OCI-LY3 (cell line): ENCODE data around the gene ISX.

ENCODE experiments used
- H2AFZ ChIP-seq: fragments of 200-600, 300-600 bp; shearing (Covaris generic); 2 replicates; pipeline ENCODE4 v1.6.0; 2014; ENCODE audit warnings: antibody characterized with exemption, low read depth, low read length
- H3K27ac ChIP-seq: fragments of 200-600, 300-600 bp; sonication (generic); 2 replicates; pipeline ENCODE4 v1.5.1; 2014; ENCODE audit warnings: mild to moderate bottlenecking, low read length, moderate library complexity, mixed read lengths
- H3K27me3 ChIP-seq: fragments of 200-600, 300-600 bp; sonication (generic); 2 replicates; pipeline ENCODE4 v1.6.1; 2014; ENCODE audit warnings: low read depth, low read length, mixed read lengths
- H3K36me3 ChIP-seq: fragments of 200-600, 300-600 bp; sonication (generic); replicated peaks from 2 replicates; pipeline ENCODE3; 2014; ENCODE audit warnings: low read depth, low read length, mixed read lengths
- H3K4me1 ChIP-seq: fragments of 300-600, 200-600 bp; sonication (generic); 2 replicates; pipeline ENCODE4 v1.6.1; 2014; ENCODE audit warnings: low read length, mixed read lengths
- H3K4me2 ChIP-seq: fragments of 200-600, 300-600 bp; sonication (generic); 2 replicates; pipeline ENCODE4 v1.6.1; 2014; ENCODE audit warnings: low read length, mixed read lengths
- H3K4me3 ChIP-seq: fragments of 300-600, 200-600 bp; sonication (generic); 2 replicates; pipeline ENCODE4 v1.5.1; 2014; ENCODE audit warnings: antibody characterized with exemption, mild to moderate bottlenecking, low read length, moderate library complexity
- H3K79me2 ChIP-seq: fragments of 300-600, 200-600 bp; shearing (Covaris generic); 2 replicates; pipeline ENCODE4 v1.6.1; 2014; ENCODE audit warnings: mild to moderate bottlenecking, low read length, mixed read lengths
- H3K9ac ChIP-seq: fragments of 300-600, 200-600 bp; shearing (Covaris generic); 2 replicates; pipeline ENCODE4 v1.6.0; 2014; ENCODE audit warnings: mild to moderate bottlenecking, low read length, moderate library complexity
- H3K9me3 ChIP-seq: fragments of 200-600, 300-600 bp; shearing (Covaris generic); 2 replicates; pipeline ENCODE4 v1.6.1; 2014; ENCODE audit warnings: low read length, mixed read lengths; ENCODE audit not compliant: insufficient read depth
- H4K20me1 ChIP-seq: fragments of 200-600, 300-600 bp; sonication (generic); 2 replicates; pipeline ENCODE4 v1.6.1; 2016; ENCODE audit warnings: low read length, mixed read lengths; ENCODE audit not compliant: insufficient read depth
- EZH2phosphoT487 ChIP-seq: fragments of 200-600 bp; shearing (Covaris generic); IDR thresholded peaks from 2 replicates; pipeline ENCODE4 v1.6.1; 2018; ENCODE audit warnings: antibody characterized with exemption, mixed run types, low read depth
- TF ChIP-seq, protein P1 (sequence below): fragments of 200-600, 300-600 bp; sonication (generic); IDR thresholded peaks from 2 replicates; pipeline ENCODE4 v1.5.1; 2014; ENCODE audit warnings: antibody characterized with exemption, low read length, low read depth

The ISX gene

DNA sequence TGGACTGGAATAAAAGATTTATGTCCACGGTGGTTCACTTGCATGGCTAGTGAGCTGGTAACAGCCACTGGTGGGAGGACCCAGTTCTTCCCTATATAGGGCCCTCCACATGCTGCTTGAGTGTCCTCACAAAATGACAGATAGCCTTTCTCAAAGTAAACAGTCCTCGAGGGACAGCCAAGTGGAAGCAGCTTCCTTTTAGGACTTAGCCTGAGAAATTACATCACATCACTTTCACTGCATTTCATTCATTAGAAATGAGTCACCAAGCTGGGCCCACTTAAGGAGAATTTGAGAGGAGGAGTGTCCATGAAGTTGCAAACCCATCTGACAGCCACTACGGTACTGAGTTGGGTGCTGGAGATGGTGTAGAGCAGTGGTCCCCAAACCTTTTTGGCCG is 7.0 kb downstream of the ISX start:
- H4K20me1 ChIP-seq = no peaks in the 10 kb centered on the region
- H3K9ac ChIP-seq = no peak overlapping the region
- no peak for TF ChIP-seq EZH2phosphoT487
- TF ChIP-seq, protein P1, sequence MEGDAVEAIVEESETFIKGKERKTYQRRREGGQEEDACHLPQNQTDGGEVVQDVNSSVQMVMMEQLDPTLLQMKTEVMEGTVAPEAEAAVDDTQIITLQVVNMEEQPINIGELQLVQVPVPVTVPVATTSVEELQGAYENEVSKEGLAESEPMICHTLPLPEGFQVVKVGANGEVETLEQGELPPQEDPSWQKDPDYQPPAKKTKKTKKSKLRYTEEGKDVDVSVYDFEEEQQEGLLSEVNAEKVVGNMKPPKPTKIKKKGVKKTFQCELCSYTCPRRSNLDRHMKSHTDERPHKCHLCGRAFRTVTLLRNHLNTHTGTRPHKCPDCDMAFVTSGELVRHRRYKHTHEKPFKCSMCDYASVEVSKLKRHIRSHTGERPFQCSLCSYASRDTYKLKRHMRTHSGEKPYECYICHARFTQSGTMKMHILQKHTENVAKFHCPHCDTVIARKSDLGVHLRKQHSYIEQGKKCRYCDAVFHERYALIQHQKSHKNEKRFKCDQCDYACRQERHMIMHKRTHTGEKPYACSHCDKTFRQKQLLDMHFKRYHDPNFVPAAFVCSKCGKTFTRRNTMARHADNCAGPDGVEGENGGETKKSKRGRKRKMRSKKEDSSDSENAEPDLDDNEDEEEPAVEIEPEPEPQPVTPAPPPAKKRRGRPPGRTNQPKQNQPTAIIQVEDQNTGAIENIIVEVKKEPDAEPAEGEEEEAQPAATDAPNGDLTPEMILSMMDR = no peak
- H3K9me3 ChIP-seq = no peaks in the 10 kb centered on the region
- H3K79me2 ChIP-seq = no peaks in the 10 kb centered on the region
- H3K36me3 ChIP-seq = no peaks in the 10 kb centered on the region
- H3K4me2 ChIP-seq = no peak overlapping the region
- H3K27ac ChIP-seq = no peak overlapping the region
- no peaks in the 10 kb centered on the region for H3K4me1 ChIP-seq
- H3K4me3 ChIP-seq = no peak overlapping the region
- H3K27me3 ChIP-seq = no peaks in the 10 kb centered on the region
- no peak overlapping the region for H2AFZ ChIP-seq

DNA sequence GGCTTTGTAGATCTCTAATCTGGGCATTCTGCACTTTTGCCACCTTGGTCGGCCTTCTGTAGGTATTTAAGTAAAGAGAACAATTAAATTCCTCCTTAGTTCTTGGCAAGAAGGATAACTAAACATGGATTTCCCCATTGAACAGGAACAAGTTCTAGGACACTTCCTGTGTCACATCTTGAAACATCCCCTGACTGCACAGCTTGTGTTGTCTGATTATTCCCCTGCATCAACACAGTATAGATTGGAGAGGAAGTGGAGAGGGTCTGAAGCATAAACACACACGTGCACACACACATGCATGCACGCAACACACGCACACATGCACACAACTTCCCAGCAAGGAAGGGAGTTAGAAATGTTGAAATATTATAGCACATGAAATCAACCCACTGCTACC is 8.6 kb downstream of the ISX start:
- Histone ChIP-seq H3K36me3 (no peaks in the 10 kb centered on the region), H3K9ac (no peak overlapping the region), H3K27me3 (no peaks in the 10 kb centered on the region), H3K79me2 (no peaks in the 10 kb centered on the region), H3K27ac (no peak overlapping the region), H2AFZ (no peak overlapping the region), H3K4me3 (no peak overlapping the region), H4K20me1 (no peaks in the 10 kb centered on the region), H3K4me2 (no peak overlapping the region), H3K9me3 (no peaks in the 10 kb centered on the region), H3K4me1 (no peaks in the 10 kb centered on the region)
- no peak for TF ChIP-seq EZH2phosphoT487

DNA sequence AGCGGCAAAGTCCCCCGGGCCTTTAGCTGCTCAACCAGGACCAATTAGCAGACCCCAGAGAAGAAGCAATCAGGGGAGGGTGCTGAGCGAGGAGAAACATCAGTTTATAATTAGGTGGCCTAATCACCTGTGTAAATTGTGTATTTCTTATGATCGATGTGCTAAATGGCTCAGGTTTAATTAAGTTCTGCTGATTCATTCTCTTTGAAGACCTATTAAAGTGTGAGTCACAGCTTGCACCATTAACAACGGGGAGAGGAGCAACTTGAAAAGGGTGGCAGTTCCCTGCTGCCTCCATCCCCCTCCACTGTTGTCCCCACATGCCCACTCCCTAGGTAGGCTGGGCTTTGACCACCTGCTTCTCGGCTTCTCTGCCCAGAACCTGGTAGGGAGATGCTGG is 10.7 kb downstream of the ISX start:
- TF ChIP-seq EZH2phosphoT487 = no peak
- TF ChIP-seq, protein P1 = no peak
- H3K79me2 ChIP-seq = no peaks in the 10 kb centered on the region
- H3K4me1 ChIP-seq = no peaks in the 10 kb centered on the region
- no peak overlapping the region for H3K27ac ChIP-seq
- H3K4me3 ChIP-seq = no peak overlapping the region
- no peaks in the 10 kb centered on the region for H4K20me1 ChIP-seq
- no peak overlapping the region for H3K4me2 ChIP-seq
- H3K36me3 ChIP-seq = no peaks in the 10 kb centered on the region
- H3K27me3 ChIP-seq = no peaks in the 10 kb centered on the region
- no peak overlapping the region for H2AFZ ChIP-seq
- H3K9ac ChIP-seq = no peak overlapping the region
- no peaks in the 10 kb centered on the region for H3K9me3 ChIP-seq

DNA sequence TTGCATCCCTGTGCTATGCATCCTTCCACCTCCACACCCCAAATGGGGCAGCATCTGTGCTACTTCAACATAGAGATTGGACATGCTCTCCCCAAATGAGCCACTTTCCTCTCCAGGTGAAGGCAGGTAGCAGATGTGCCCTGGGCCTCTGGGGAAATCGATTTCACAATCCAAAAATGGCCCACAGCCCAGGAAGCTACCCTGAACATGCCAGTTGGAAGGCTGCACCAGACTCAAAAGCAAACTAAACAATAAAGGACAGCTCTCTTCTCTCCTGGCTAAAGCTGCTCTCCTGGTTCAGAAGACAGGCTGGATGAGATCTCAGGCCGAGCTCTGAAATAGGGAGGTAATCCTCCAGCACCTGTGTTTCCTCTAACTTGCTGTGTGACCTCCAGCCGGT is 19.7 kb downstream of the ISX start:
- no peak for TF ChIP-seq EZH2phosphoT487
- TF ChIP-seq, protein P1 = no peak
- no peaks in the 10 kb centered on the region for H3K9me3 ChIP-seq
- H3K9ac ChIP-seq = no peak overlapping the region
- H3K27ac ChIP-seq = no peak overlapping the region
- H4K20me1 ChIP-seq = no peaks in the 10 kb centered on the region
- H3K4me3 ChIP-seq = no peak overlapping the region
- peaks cover 5% of the 10 kb centered on the region; the same call in 1 of the 2 replicates for H3K4me1 ChIP-seq
- H3K27me3 ChIP-seq = no peaks in the 10 kb centered on the region
- H3K36me3 ChIP-seq = peaks cover 4% of the 10 kb centered on the region
- H3K4me2 ChIP-seq = no peak overlapping the region
- H2AFZ ChIP-seq = no peak overlapping the region
- no peaks in the 10 kb centered on the region for H3K79me2 ChIP-seq

DNA sequence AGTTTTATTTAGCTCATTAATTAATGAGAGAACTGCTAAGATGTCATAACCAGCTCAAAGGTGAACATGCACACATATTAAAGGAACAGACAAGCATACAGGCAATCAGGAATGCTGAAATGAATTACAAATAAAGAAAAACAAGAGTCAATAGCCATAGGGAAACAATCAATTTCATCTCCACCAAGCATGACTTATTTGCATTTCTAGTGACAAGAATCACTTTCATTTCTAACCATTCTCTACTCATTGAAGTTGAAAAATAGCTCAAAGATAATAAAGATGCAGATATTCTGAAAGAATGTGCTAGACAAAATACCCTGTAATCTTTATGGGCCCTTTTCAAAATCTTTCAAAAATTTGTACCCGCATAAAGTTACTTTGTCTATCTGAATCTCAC is 23.2 kb downstream of the ISX start:
- Histone ChIP-seq H3K4me1 (peaks cover 5% of the 10 kb centered on the region; the same call in 1 of the 2 replicates), H3K27me3 (no peaks in the 10 kb centered on the region), H3K9ac (no peak overlapping the region), H3K4me2 (no peak overlapping the region), H3K9me3 (no peaks in the 10 kb centered on the region), H3K4me3 (no peak overlapping the region), H2AFZ (no peak overlapping the region), H3K36me3 (peaks cover 4% of the 10 kb centered on the region), H3K79me2 (no peaks in the 10 kb centered on the region), H3K27ac (no peak overlapping the region), H4K20me1 (no peaks in the 10 kb centered on the region)
- TF ChIP-seq, protein P1 = no peak
- TF ChIP-seq EZH2phosphoT487 = no peak
